Measurements from ENCODE around the gene CTSK. TPM values are rescaled to one million over a fixed set of nuclear protein-coding genes. Genes with fewer than 3 reads are reported as not detected.

The CTSK gene
- total RNA-seq, 1 experiment from 2014 or later, result 4.2 TPM

- Mint-ChIP-seq H3K27me3 (ENCODE audit: low read depth) (peaks cover under 1% of the 10 kb centered on the region; the same call in 1 of the 2 replicates), H3K4me3 (no peak within 1 kb of the TSS), H3K4me1 (no peaks in the 10 kb centered on the region), H3K27ac (no peak within 1 kb of the TSS), H3K9me3 (peaks cover 4% of the 10 kb centered on the region in 2 experiments; a peak in 4 of 5 replicates), H3K36me3 (ENCODE audit: insufficient read depth in 1 of 3, low read depth in 3 of 3) (peaks cover 0 to 3% (median 2%) of the 10 kb centered on the region in 3 experiments; a peak in 5 of 7 replicates)
- no peak within 1 kb of the TSS for H2BK12ac ChIP-seq (ENCODE audit: insufficient read length, low read depth, low read length)
- DNase-seq, result no peak
- H3K4me1 ChIP-seq (ENCODE audit: insufficient read depth, low read length), result no peaks in the 10 kb centered on the region
- no peaks in the 10 kb centered on the region for H3K79me1 ChIP-seq (ENCODE audit: insufficient read depth, low read depth, low read length, poor library complexity, severe bottlenecking)
- H2AFZ ChIP-seq (ENCODE audit: low read length), result no peak within 1 kb of the TSS
- H3K79me2 ChIP-seq (ENCODE audit: insufficient read depth, low read length), result no peaks in the 10 kb centered on the region
- H3K27me3 ChIP-seq (ENCODE audit: insufficient read depth, low read length), result no peaks in the 10 kb centered on the region
- H3K9ac ChIP-seq (ENCODE audit: extremely low read depth, insufficient read length, low read length), result no peak within 1 kb of the TSS
- H4K91ac ChIP-seq (ENCODE audit: insufficient read length, low read depth, low read length), result no peak within 1 kb of the TSS
- H3K14ac ChIP-seq (ENCODE audit: insufficient read depth, low read length), result no peak within 1 kb of the TSS
- no peak within 1 kb of the TSS for H3T11ph ChIP-seq (ENCODE audit: low read length)
- no peak within 1 kb of the TSS for H2BK15ac ChIP-seq (ENCODE audit: low read depth, low read length)
- H3K4ac ChIP-seq (ENCODE audit: low read depth, low read length), result no peak within 1 kb of the TSS
- H4K20me1 ChIP-seq (ENCODE audit: control insufficient read depth, insufficient read depth, insufficient read length), result no peaks in the 10 kb centered on the region
- H3K56ac ChIP-seq (ENCODE audit: insufficient read length, low read depth, low read length), result no peak within 1 kb of the TSS
- no CpG with 5 or more reads among the region's 4 CpGs for WGBS (ENCODE audit: extremely low coverage, insufficient read length, low lambda C conversion rate)
- H2AK5ac ChIP-seq (ENCODE audit: insufficient read length, low read length), result no peak within 1 kb of the TSS
- H4K8ac ChIP-seq (replicated peaks; ENCODE audit: insufficient read length, low read depth, low read length), result no peak within 1 kb of the TSS
- H3K27ac ChIP-seq (ENCODE audit: insufficient read length, low read depth, low read length), result no peak within 1 kb of the TSS
- no peaks in the 10 kb centered on the region for H3K9me3 ChIP-seq (ENCODE audit: control insufficient read depth, low read depth, low read length)
- no peak within 1 kb of the TSS for H2BK5ac ChIP-seq (ENCODE audit: insufficient read length, low read length)
- no peak within 1 kb of the TSS for H3K4me2 ChIP-seq (ENCODE audit: insufficient read depth, insufficient read length, low read length)
- H3K18ac ChIP-seq (ENCODE audit: insufficient read length, low read depth, low read length), result no peak within 1 kb of the TSS
- no peak within 1 kb of the TSS for H3K23ac ChIP-seq (ENCODE audit: insufficient read length, low read depth, low read length)
- H4K5ac ChIP-seq (ENCODE audit: insufficient read length, low read depth, low read length), result no peak within 1 kb of the TSS
- no peaks in the 10 kb centered on the region for H3K23me2 ChIP-seq (ENCODE audit: insufficient read length, low read depth, low read length, poor library complexity, severe bottlenecking)
- H2BK20ac ChIP-seq (ENCODE audit: low read depth, low read length, poor library complexity, severe bottlenecking), result no peak within 1 kb of the TSS
- TF ChIP-seq CTCF (conservative IDR thresholded peaks at IDR 0.05), result no peak
- no peak within 1 kb of the TSS for H2BK120ac ChIP-seq (ENCODE audit: low read depth, low read length, poor library complexity, severe bottlenecking)
Measured at GRCh38 chr1:150765296-150765976, 42.6 kb downstream of the CTSK start, which contains the start of gene CTSS. Gene CTSS (minus strand): TSS chr1:150765778. CDS start chr1:150764763, 1,015 bp downstream.
